ENCODE results near the gene VPS52. TPM values are rescaled to one million over a fixed set of nuclear protein-coding genes. Genes with fewer than 3 reads are reported as not detected.

The VPS52 gene, protein sequence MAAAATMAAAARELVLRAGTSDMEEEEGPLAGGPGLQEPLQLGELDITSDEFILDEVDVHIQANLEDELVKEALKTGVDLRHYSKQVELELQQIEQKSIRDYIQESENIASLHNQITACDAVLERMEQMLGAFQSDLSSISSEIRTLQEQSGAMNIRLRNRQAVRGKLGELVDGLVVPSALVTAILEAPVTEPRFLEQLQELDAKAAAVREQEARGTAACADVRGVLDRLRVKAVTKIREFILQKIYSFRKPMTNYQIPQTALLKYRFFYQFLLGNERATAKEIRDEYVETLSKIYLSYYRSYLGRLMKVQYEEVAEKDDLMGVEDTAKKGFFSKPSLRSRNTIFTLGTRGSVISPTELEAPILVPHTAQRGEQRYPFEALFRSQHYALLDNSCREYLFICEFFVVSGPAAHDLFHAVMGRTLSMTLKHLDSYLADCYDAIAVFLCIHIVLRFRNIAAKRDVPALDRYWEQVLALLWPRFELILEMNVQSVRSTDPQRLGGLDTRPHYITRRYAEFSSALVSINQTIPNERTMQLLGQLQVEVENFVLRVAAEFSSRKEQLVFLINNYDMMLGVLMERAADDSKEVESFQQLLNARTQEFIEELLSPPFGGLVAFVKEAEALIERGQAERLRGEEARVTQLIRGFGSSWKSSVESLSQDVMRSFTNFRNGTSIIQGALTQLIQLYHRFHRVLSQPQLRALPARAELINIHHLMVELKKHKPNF
- 10 to 100 TPM; 31.1 to 39.1 (median 35.8) TPM for total RNA-seq
- polyA plus RNA-seq: 34.6 TPM
- long read RNA-seq, donor 1, transcript VPS52-212 (20 exons, 2,960 nt): major isoform, 34 of 56 reads
- long read RNA-seq, donor 1, partial matches to known transcripts: 12 of 56 reads
- long read RNA-seq, donor 1, other reads (novel, unspliced or antisense): 10 of 56 reads
- long read RNA-seq, donor 2, transcript VPS52-212 (20 exons, 2,960 nt): major isoform, 15 of 24 reads
- long read RNA-seq, donor 2, partial matches to known transcripts: 3 of 24 reads
- long read RNA-seq, donor 2, other reads (novel, unspliced or antisense): 5 of 24 reads
- long read RNA-seq, donor 3, transcript VPS52-212 (20 exons, 2,960 nt): major isoform, 44 of 70 reads
- long read RNA-seq, donor 3, partial matches to known transcripts: 11 of 70 reads
- long read RNA-seq, donor 3, other reads (novel, unspliced or antisense): 15 of 70 reads
- long read RNA-seq, donor 4, transcript VPS52-212 (20 exons, 2,960 nt): major isoform, 22 of 29 reads
- long read RNA-seq, donor 4, partial matches to known transcripts: 4 of 29 reads
- long read RNA-seq, donor 4, other reads (novel, unspliced or antisense): 3 of 29 reads

DNA sequence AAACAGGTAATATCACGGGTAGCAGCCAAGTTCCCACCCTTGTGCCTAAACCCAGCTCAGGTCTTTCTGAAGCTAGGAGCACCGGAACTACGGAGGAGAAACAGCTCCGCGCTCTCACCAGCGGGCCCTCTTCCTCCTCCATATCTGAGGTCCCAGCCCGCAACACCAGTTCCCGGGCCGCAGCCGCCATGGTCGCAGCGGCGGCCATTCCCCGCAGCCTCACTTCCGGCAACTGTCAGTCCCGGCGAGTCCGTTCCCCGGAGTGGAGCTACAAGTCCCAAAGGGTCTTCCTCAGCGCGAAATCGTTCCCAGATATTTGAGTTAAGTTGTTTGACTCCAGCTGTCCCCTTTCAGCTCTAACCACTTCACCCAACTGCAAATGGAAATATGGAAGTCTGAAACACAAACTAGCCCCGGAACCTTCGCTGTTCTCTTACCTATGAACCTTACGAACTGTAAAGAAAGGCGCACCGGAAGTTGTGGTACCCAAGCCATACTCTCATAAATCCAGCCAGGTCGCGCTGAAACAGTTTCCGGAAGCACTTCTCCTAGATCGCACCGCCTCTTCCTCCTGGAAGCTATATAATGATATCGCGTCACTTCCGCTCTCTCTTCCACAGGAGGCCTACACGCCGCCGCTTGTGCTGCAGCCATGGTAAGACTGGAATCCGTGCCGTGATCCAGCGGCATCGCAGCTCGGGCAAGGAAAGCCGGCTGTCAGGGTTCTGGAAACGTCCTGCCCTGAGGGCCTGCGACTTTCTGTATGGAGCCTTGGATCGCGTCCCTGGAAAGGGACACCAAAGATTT is at the start of gene VPS52, which contains the start of gene RPS18:
TSS of gene VPS52 (minus strand) at position 409 of the 807 bp plus-strand sequence. CDS start at position 208, 201 bp downstream.
TSS of gene RPS18 (plus strand) at position 608 of the 807 bp plus-strand sequence. CDS start at position 653, 45 bp downstream.
- Histone ChIP-seq H3K9me3 (ENCODE audit: control insufficient read depth, low read length) (no peaks in the 10 kb centered on the region), H3K4me1 (ENCODE audit: control insufficient read depth, insufficient read depth, low read length) (no peaks in the 10 kb centered on the region), H3K27me3 (ENCODE audit: control insufficient read depth, insufficient read depth) (no peaks in the 10 kb centered on the region), H3K4me3 (ENCODE audit: low read length) (peak within 1 kb of the TSS; percentile 96), H3K27ac (ENCODE audit: low read length) (peak within 1 kb of the TSS; percentile 87)
- intact Hi-C loops (cut with DNase I): no loop called here
- ATAC-seq (peak; percentile 96 to 97), DNase-seq (peak; percentile 92 to 95 (median 94))
- WGBS: under 1% methylated on average over 48 of the region's 48 CpGs

DNA sequence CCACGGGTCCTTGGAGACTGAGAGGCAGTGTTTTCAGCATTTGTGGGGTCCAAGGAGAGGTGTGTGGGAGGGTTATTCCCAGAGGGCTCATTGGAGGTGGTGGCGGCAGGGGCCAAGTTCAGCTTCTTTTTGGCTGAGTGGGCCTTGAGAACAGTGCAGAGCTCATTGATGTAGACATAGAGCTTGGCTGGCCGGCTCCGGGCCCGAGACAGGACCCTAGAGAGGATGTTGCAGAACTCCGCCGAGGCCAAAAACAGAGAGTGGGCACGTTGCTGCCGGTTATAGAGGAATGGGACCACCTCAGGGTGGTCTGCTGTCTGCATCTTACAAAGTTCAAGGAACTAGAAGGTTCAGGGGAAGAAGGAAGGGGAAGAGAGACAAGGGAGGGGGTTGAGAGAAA is 49.6 kb upstream of the VPS52 start:
- Histone ChIP-seq H3K27ac (ENCODE audit: low read length) (no peak overlapping the region), H3K9me3 (ENCODE audit: control insufficient read depth, low read length) (no peaks in the 10 kb centered on the region), H3K4me1 (ENCODE audit: control insufficient read depth, insufficient read depth, low read length) (peaks cover 18% of the 10 kb centered on the region), H3K27me3 (ENCODE audit: control insufficient read depth, insufficient read depth) (no peaks in the 10 kb centered on the region), H3K4me3 (ENCODE audit: low read length) (no peak overlapping the region)
- DNase-seq (no peak), ATAC-seq (no peak)
- intact Hi-C loops (cut with DNase I): no loop called here
- 58% methylated on average over 9 of the region's 9 CpGs for WGBS

DNA sequence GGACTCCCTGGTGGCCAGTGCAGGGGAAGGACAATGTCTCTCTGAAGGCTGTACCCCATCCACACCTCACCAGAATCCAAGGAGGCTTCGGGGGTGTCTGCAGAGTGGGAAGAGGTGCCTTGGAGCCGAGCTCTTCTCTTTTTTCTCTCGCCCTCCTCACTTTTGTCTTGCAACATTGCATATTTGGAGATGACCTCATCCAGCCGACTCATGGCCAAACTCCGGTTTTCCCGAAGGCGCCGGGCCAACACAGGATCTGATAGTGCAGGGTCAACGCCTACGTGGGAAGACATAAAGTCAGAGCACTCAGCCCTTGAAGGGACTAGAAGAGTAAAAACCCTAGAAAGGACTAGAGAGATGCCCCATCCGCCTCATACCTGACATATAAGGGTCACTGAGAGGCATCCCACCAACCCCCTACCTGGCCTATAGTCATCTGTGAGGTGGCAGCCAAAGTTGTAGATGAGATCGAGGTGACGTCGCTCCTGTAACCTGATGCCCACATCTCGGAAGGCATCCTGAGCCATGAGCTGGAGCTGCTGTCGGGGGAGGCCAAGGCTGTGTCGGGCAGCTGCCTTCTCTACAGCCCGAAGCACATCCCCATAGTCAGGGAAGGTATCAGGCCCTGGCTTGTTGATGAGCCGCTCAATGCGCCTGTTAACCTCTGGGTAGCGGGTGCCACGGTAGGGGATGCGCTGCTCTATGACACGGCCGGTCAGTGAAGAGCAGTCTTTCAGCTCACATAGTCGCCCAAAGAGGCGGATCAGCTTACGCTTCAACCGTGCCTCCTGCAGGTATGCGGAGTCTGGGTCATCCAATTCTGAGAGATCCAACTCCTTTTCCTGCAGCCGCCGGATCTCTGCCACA is 48.9 kb upstream of the VPS52 start:
- WGBS: 63% methylated on average over 32 of the region's 32 CpGs

DNA sequence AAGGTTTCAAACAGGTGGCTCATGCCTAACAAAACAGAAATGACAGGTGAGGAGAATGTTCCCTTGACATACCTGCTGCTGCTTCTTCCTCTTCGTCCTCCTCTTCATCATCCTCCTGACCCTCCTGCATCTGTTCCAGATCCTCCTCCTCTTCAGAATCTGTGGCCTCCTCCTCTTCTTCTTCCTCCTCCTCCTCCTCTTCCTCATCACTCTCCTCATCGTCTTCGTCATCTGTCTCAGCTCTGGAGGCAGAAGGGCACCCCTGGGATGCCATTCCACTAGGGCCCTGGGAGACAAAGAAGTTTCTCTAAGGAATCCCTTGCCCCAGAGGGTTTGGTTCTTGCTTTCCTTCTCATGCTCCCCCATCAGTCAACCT is 48.3 kb upstream of the VPS52 start:
- intact Hi-C loops (cut with DNase I): no loop called here
- no peaks in the 10 kb centered on the region for H3K9me3 ChIP-seq (ENCODE audit: control insufficient read depth, low read length)
- ATAC-seq: no peak
- no peaks in the 10 kb centered on the region for H3K27me3 ChIP-seq (ENCODE audit: control insufficient read depth, insufficient read depth)
- no peak overlapping the region for H3K4me3 ChIP-seq (ENCODE audit: low read length)
- H3K27ac ChIP-seq (ENCODE audit: low read length): peak overlapping the region; percentile 61
- peaks cover 20% of the 10 kb centered on the region for H3K4me1 ChIP-seq (ENCODE audit: control insufficient read depth, insufficient read depth, low read length)
- 81% methylated on average over 3 of the region's 3 CpGs for whole genome bisulfite sequencing
- no peak for DNase-seq

More for the DNA sequence above, 48.9 kb upstream of the VPS52 start:
- Histone ChIP-seq H3K9me3 (ENCODE audit: control insufficient read depth, low read length) (no peaks in the 10 kb centered on the region), H3K27me3 (ENCODE audit: control insufficient read depth, insufficient read depth) (no peaks in the 10 kb centered on the region), H3K4me1 (ENCODE audit: control insufficient read depth, insufficient read depth, low read length) (peaks cover 18% of the 10 kb centered on the region), H3K27ac (ENCODE audit: low read length) (peak overlapping the region; percentile 61), H3K4me3 (ENCODE audit: low read length) (no peak overlapping the region)
- DNase-seq (peak; percentile 85 to 91 (median 90)), ATAC-seq (no peak)
- intact Hi-C loops (cut with DNase I): no loop called here

DNA sequence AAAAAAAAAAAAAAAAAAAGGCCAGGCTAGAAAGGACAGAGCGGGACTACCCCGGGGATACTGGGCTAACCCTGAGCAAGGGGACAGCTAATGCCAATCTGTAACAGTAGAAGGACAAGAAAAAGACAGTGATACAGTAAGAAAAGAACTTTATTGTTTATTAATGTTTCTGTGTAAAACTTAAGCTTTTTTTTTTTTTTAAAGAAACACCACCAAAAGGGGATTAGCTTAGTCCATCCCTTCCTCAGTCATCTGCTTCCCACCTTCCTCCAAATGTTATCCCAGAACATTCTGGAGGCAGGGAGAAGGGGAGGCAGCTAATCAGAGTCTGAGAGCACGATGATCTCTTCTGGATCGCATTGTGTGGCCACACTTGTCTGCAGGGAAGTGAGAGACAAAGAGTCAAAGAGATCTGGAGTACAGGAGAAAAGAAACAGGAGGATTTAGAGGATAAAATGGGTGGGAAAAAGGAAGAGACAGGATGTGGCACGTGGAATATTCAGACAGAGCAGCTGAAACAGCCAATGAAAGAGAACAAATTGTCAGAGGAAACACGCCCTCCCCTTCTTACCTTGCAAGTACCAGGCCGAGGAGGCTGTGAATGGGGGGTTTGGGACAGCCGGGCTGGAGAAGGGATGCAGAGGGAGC is 46.9 kb upstream of the VPS52 start:
- no peak for DNase-seq
- ATAC-seq: no peak
- Histone ChIP-seq H3K4me1 (ENCODE audit: control insufficient read depth, insufficient read depth, low read length) (peaks cover 20% of the 10 kb centered on the region), H3K9me3 (ENCODE audit: control insufficient read depth, low read length) (no peaks in the 10 kb centered on the region), H3K27me3 (ENCODE audit: control insufficient read depth, insufficient read depth) (no peaks in the 10 kb centered on the region), H3K27ac (ENCODE audit: low read length) (peak overlapping the region; percentile 40), H3K4me3 (ENCODE audit: low read length) (peak overlapping the region; percentile 88)
- intact Hi-C loops (cut with DNase I): no loop called here
- 66% methylated on average over 8 of the region's 8 CpGs for WGBS

DNA sequence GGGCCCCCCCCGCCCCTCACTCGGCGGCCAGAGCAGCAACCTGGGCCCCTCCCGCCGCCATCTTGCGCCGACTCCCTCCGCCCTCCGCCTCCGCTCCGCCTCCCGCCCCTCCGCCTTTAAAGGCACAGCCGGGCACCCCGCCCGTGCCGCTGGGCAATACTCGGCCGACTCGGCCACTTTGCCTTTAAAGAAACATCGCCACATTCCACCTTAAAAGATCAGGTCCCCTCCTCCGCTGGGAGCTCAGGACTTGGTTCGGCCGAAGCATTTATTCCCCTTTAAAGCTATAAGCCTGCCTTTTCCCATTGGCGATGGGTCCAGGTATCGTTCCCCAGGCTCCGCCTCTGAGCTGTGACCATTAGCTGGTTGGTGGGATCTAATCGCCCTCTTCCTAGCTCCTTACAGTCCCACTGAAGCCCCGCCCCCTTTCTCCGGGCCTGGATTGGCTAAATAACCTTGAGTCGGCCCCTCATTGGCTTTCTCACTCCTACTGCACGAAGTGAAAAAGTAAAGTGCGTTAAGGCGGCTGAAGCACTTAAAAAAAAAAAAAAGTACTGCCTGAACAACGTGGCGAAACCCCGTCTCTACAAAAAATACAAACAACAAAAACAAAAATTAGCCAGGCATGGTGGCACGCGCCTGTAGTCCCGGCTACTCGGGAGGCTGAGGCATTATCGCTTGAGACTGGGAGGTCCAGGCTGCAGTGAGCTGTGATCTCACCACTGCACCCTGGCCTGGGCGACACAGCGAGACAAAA is 46.2 kb upstream of the VPS52 start, which contains the start of gene ZBTB22:
TSS of gene ZBTB22 (minus strand) at position 76 of the 757 bp plus-strand sequence. CDS start 828 bp downstream, outside the sequence.
- Histone ChIP-seq H3K9me3 (ENCODE audit: control insufficient read depth, low read length) (no peaks in the 10 kb centered on the region), H3K27me3 (ENCODE audit: control insufficient read depth, insufficient read depth) (no peaks in the 10 kb centered on the region), H3K27ac (ENCODE audit: low read length) (peak within 1 kb of the TSS; percentile 94), H3K4me3 (ENCODE audit: low read length) (peak within 1 kb of the TSS; percentile 88), H3K4me1 (ENCODE audit: control insufficient read depth, insufficient read depth, low read length) (peaks cover 19% of the 10 kb centered on the region)
- ATAC-seq (peak; percentile 79 to 85), DNase-seq (peak; percentile 99 to 100 (median 99))
- WGBS: 2% methylated on average over 44 of the region's 44 CpGs
- intact Hi-C loops (cut with DNase I): no loop called here

DNA sequence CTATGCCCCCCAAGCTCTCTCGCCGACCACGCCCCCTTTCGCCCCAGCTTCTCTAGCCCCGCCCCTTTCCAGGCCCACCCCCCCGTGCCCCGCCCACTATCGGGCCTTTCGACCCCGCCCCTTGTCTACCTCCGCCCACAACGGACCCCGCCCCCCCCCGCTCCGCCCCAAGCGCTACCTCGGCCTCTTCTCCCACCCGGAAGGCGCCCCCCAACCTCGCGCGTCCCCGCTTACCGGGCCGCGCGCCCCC is 45.7 kb upstream of the VPS52 start:
- Histone ChIP-seq H3K4me3 (ENCODE audit: low read length) (peak overlapping the region; percentile 88), H3K4me1 (ENCODE audit: control insufficient read depth, insufficient read depth, low read length) (peaks cover 19% of the 10 kb centered on the region), H3K9me3 (ENCODE audit: control insufficient read depth, low read length) (no peaks in the 10 kb centered on the region), H3K27me3 (ENCODE audit: control insufficient read depth, insufficient read depth) (no peaks in the 10 kb centered on the region), H3K27ac (ENCODE audit: low read length) (no peak overlapping the region)
- peak; percentile 0 for ATAC-seq
- WGBS: 2% methylated on average over 26 of the region's 27 CpGs
- intact Hi-C loops (cut with DNase I): no loop called here
- DNase-seq: no peak

DNA sequence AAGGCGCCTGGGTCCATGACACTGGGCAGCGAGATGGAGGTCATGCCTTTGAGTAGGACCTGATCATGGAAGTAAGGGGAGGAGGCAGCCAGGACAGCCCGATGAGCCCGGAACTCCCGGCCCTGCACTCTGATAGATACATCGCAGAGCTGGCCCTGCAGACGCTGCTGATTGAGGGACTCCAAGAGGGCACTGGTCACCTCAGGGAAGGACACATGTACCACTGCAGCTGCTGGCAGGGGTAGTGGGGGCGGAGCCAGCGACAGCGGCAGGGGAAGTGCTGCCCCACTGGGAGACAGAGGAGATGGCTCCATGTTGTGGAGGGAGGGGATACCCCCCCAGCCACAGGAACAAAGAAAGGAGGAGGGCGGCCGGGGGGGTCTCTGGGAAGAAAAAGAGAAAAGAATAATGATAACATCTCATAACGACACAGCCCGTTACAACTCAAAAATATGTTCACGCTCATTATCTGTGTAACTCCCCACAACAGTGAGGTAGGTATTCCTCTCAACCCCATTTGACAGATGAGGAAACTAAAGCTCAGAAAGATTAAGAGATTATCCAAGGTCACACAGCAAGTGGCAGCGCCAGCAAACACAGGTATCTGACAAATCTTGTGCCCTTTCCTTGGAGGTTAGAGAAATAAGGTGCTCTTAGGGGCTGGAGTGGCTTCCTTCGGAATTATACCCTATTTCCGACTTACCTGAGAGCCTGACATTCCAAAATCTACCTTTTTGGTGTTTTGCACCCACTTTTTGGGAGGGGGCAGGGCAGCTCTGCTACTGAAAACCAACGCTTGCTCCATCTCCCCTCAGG is 45.1 kb upstream of the VPS52 start:
- H3K27ac ChIP-seq (ENCODE audit: low read length): peak overlapping the region; percentile 12
- ATAC-seq (no peak), DNase-seq (peak; percentile 36 to 77 (median 74))
- WGBS: 67% methylated on average over 19 of the region's 19 CpGs
- H3K4me3 ChIP-seq (ENCODE audit: low read length): peak overlapping the region; percentile 88
- H3K27me3 ChIP-seq (ENCODE audit: control insufficient read depth, insufficient read depth): no peaks in the 10 kb centered on the region
- peaks cover 22% of the 10 kb centered on the region for H3K4me1 ChIP-seq (ENCODE audit: control insufficient read depth, insufficient read depth, low read length)
- intact Hi-C loops (cut with DNase I): no loop called here
- H3K9me3 ChIP-seq (ENCODE audit: control insufficient read depth, low read length): no peaks in the 10 kb centered on the region
